GM12892 (cell line): ENCODE measurements around the gene CRTC2.

ENCODE experiments used
- POLR2A ChIP-seq: IDR thresholded peaks from 2 replicates; pipeline ENCODE4 v1.6.1; 2011; ENCODE audit warnings: low read depth, low read length, control low read depth
- POLR2AphosphoS5 ChIP-seq: IDR thresholded peaks from 2 replicates; pipeline ENCODE4 v1.6.1; 2011; ENCODE audit warnings: low read depth, low read length, control low read depth
- TAF1 ChIP-seq: IDR thresholded peaks from 2 replicates; pipeline ENCODE4 v1.6.1; 2011; ENCODE audit warnings: low read depth, mild to moderate bottlenecking, control low read depth, low read length, borderline replicate concordance

GRCh38 chr1:153922076-153922971, 36.1 kb downstream of the CRTC2 start:
- TF ChIP-seq POLR2A (no peak), TAF1 (no peak), POLR2AphosphoS5 (0 out of 2 replicates have a peak, but pooled peaks have one; percentile 32)
